ENCODE measurements around the gene PLCD1. TPM values are rescaled to one million over a fixed set of nuclear protein-coding genes. Genes with fewer than 3 reads are reported as not detected.

Gene PLCD1
- total RNA-seq, 3 donors from 2014 or later: 17.0 to 36.2 (median 23.4) TPM

GRCh38 chr3:37984051-37984450 lies 45.4 kb downstream of the PLCD1 start:
- H3K36me3 ChIP-seq: no peaks in the 10 kb centered on the region
- no peaks in the 10 kb centered on the region for H3K9me3 ChIP-seq
- no peak overlapping the region for H3K4me3 ChIP-seq
- no peak for DNase-seq (ENCODE audit: low spot score in 2 of 2)
- H3K4me1 ChIP-seq: no peaks in the 10 kb centered on the region
- no peak overlapping the region for H3K27ac ChIP-seq
- no peak for TF ChIP-seq POLR2AphosphoS5 (IDR thresholded peaks at IDR 0.05)
- no peak for TF ChIP-seq POLR2A (IDR thresholded peaks at IDR 0.05)
- TF ChIP-seq, protein P1, sequence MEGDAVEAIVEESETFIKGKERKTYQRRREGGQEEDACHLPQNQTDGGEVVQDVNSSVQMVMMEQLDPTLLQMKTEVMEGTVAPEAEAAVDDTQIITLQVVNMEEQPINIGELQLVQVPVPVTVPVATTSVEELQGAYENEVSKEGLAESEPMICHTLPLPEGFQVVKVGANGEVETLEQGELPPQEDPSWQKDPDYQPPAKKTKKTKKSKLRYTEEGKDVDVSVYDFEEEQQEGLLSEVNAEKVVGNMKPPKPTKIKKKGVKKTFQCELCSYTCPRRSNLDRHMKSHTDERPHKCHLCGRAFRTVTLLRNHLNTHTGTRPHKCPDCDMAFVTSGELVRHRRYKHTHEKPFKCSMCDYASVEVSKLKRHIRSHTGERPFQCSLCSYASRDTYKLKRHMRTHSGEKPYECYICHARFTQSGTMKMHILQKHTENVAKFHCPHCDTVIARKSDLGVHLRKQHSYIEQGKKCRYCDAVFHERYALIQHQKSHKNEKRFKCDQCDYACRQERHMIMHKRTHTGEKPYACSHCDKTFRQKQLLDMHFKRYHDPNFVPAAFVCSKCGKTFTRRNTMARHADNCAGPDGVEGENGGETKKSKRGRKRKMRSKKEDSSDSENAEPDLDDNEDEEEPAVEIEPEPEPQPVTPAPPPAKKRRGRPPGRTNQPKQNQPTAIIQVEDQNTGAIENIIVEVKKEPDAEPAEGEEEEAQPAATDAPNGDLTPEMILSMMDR (IDR thresholded peaks at IDR 0.05): no peak
- intact Hi-C loops (cut with DNase I; ENCODE audit: low total_unique reads): no loop called here
- H3K27me3 ChIP-seq: no peaks in the 10 kb centered on the region

GRCh38 chr3:37982331-37982730 lies 47.1 kb downstream of the PLCD1 start:
- Histone ChIP-seq H3K4me3 (no peak overlapping the region), H3K36me3 (no peaks in the 10 kb centered on the region), H3K4me1 (no peaks in the 10 kb centered on the region), H3K9me3 (no peaks in the 10 kb centered on the region), H3K27ac (no peak overlapping the region), H3K27me3 (no peaks in the 10 kb centered on the region)
- intact Hi-C loops (cut with DNase I; ENCODE audit: low total_unique reads): no loop called here
- no peak for DNase-seq (ENCODE audit: low spot score in 2 of 2)
- TF ChIP-seq POLR2AphosphoS5 (IDR thresholded peaks at IDR 0.05): no peak
- TF ChIP-seq, protein P1 (IDR thresholded peaks at IDR 0.05): no peak
- no peak for TF ChIP-seq POLR2A (IDR thresholded peaks at IDR 0.05)

DNA sequence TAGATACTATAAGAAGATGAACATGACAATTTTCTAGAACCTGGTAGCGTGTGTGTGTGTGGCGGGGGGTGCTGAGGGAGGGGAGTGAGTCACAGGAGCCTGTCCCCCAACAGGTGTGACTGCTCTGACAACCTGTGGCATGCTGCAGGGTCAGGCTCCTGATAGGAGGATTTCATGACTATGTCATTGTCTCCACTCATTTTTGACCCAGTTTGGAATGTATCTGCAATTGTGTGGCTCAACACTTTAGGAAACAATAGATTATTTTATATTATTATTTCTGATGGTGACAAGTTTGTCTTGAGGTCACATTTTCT lies 48.1 kb downstream of the PLCD1 start:
- intact Hi-C loops (cut with DNase I; ENCODE audit: low total_unique reads): no loop called here
- Histone ChIP-seq H3K4me3 (no peak overlapping the region), H3K9me3 (no peaks in the 10 kb centered on the region), H3K27me3 (no peaks in the 10 kb centered on the region), H3K4me1 (no peaks in the 10 kb centered on the region), H3K36me3 (no peaks in the 10 kb centered on the region), H3K27ac (no peak overlapping the region)
- DNase-seq (ENCODE audit: low spot score in 2 of 2): no peak
- no peak for TF ChIP-seq POLR2AphosphoS5 (IDR thresholded peaks at IDR 0.05)
- TF ChIP-seq, protein P1 (IDR thresholded peaks at IDR 0.05): no peak
- TF ChIP-seq POLR2A (IDR thresholded peaks at IDR 0.05): no peak

- intact Hi-C loops (cut with DNase I; ENCODE audit: low total_unique reads): no loop called here
- no peaks in the 10 kb centered on the region for H3K9me3 ChIP-seq
- H3K27me3 ChIP-seq: no peaks in the 10 kb centered on the region
- H3K4me3 ChIP-seq: no peak overlapping the region
- DNase-seq (ENCODE audit: low spot score in 2 of 2): no peak
- no peaks in the 10 kb centered on the region for H3K4me1 ChIP-seq
- H3K27ac ChIP-seq: no peak overlapping the region
- no peaks in the 10 kb centered on the region for H3K36me3 ChIP-seq
- TF ChIP-seq POLR2A (IDR thresholded peaks at IDR 0.05) (no peak), POLR2AphosphoS5 (IDR thresholded peaks at IDR 0.05) (no peak)
- TF ChIP-seq, protein P1 (IDR thresholded peaks at IDR 0.05): no peak
These were observed 48.7 kb downstream of the PLCD1 start for GRCh38 chr3:37980462-37981347.

- Histone ChIP-seq H3K4me3 (no peak overlapping the region), H3K4me1 (no peaks in the 10 kb centered on the region), H3K36me3 (no peaks in the 10 kb centered on the region), H3K9me3 (no peaks in the 10 kb centered on the region), H3K27ac (no peak overlapping the region), H3K27me3 (no peaks in the 10 kb centered on the region)
- DNase-seq (ENCODE audit: low spot score in 2 of 2): no peak
- TF ChIP-seq, protein P1 (IDR thresholded peaks at IDR 0.05): no peak
- no peak for TF ChIP-seq POLR2AphosphoS5 (IDR thresholded peaks at IDR 0.05)
- no peak for TF ChIP-seq POLR2A (IDR thresholded peaks at IDR 0.05)
- intact Hi-C loops (cut with DNase I; ENCODE audit: low total_unique reads): no loop called here
These were observed 49.6 kb downstream of the PLCD1 start for GRCh38 chr3:37979541-37980461.
